GM03348 (cell line): ENCODE results near the gene FRA10AC1.

ENCODE experiments used
- DNase-seq: peaks from one replicate; pipeline ENCODE4 v3.0.0; 2012; ENCODE audit warnings: low spot score

Gene FRA10AC1

DNA sequence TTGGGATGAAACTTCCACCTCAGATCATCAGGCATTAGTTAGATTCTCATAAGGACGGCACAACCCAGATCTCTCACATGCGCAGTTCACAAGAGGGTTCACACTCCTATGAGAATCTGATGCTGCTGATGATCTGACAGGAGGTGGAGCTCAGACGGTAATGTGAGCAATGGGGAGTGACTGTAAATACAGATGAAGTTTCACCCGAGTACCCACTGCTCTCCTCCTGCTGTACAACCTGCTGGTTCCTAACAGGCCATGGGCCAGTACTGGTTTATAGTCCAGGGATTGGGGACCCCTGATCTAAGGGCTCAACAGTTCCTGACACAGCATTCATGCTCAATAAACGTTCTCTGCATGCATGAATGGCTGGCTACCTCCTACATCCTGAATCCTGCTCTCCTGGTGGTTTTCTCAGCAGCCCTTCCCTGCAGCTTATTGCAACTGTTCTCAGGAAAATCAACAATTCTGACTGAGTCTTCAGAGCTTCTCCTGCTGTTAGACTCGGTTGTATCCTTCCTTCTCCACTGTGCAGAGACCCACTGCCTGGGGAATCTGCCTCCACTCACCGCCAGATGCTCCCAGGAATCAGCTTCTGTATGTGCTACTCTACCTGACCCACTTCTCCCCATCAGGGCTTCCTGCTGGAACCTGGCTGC, 72.6 kb downstream of the FRA10AC1 start:
- no peak for DNase-seq

DNA sequence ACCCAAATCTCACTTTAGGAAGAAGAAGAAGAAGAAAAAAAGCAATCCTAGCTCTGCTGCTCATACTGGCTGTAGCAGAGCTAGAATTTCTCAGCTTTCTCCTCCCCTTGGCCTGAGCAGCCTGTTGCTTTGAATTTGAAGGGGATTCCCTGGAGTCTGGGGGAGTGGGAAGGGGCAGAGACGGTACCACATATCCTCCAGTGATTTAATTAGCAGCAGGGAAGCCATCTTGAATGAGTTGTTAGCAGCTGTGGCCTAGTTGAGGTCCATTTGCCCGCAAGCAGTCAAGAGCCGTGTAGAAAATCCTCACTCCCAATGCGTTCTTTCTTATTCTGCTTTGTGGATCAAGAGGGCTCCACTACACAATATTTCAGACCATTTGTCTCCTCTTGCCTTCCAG, 73.5 kb downstream of the FRA10AC1 start:
- DNase-seq: no peak

DNA sequence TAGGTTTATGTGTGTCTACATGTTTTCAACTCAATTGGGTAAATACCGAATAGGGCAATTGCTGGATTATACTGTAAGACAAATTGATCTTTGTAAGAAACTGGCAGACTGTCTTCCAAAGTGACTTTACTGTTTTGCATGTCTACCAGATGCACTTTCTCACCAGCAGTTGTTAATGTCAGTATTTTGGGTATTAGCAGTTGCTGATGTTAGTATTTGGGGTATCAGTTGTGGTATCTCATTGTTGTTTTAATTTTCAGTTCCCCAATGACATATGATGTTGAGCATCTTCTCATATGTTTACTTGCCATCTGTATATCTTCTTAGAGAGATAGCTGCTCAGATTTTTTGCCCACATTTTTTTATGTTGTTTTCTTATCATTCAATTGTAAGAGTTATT, 79.5 kb downstream of the FRA10AC1 start:
- no peak for DNase-seq

GRCh38 chr10:93620925-93621324, 81.5 kb downstream of the FRA10AC1 start:
- no peak for DNase-seq
